ENCODE results near the gene C10orf62.

C10orf62 gene

GRCh38 chr10:97587183-97587582 is 2.3 kb upstream of the C10orf62 start:
- no peak overlapping the region for H3K4me3 ChIP-seq (ENCODE audit: low read depth, low read length)
- DNase-seq (ENCODE audit: low read depth) = no peak
- in situ Hi-C loops (cut with HindIII; ENCODE audit: low sequenced_read_pairs) = no loop called here
- no peak for TF ChIP-seq CTCF (IDR thresholded peaks at IDR 0.05; ENCODE audit: low read depth, low read length, missing control alignments)

GRCh38 chr10:97590082-97590747 is 694 bp downstream of the C10orf62 start:
- in situ Hi-C loops (cut with HindIII; ENCODE audit: low sequenced_read_pairs) = no loop called here
- no peak overlapping the region for H3K4me3 ChIP-seq (ENCODE audit: low read depth, low read length)
- no peak for TF ChIP-seq CTCF (IDR thresholded peaks at IDR 0.05; ENCODE audit: low read depth, low read length, missing control alignments)
- DNase-seq (ENCODE audit: low read depth) = no peak

GRCh38 chr10:97590748-97591495 is 1.4 kb downstream of the C10orf62 start:
- H3K4me3 ChIP-seq (ENCODE audit: low read depth, low read length) = no peak overlapping the region
- TF ChIP-seq CTCF (IDR thresholded peaks at IDR 0.05; ENCODE audit: low read depth, low read length, missing control alignments) = no peak
- no peak for DNase-seq (ENCODE audit: low read depth)
- in situ Hi-C loops (cut with HindIII; ENCODE audit: low sequenced_read_pairs) = no loop called here

GRCh38 chr10:97593421-97593820 is 3.9 kb downstream of the C10orf62 start:
- DNase-seq (ENCODE audit: low read depth) = no peak
- no peak overlapping the region for H3K4me3 ChIP-seq (ENCODE audit: low read depth, low read length)
- in situ Hi-C loops (cut with HindIII; ENCODE audit: low sequenced_read_pairs) = no loop called here
- TF ChIP-seq CTCF (IDR thresholded peaks at IDR 0.05; ENCODE audit: low read depth, low read length, missing control alignments) = no peak

GRCh38 chr10:97596101-97597082 is 6.9 kb downstream of the C10orf62 start:
- TF ChIP-seq CTCF (IDR thresholded peaks at IDR 0.05; ENCODE audit: low read depth, low read length, missing control alignments) = no peak
- in situ Hi-C loops (cut with HindIII; ENCODE audit: low sequenced_read_pairs) = no loop called here
- H3K4me3 ChIP-seq (ENCODE audit: low read depth, low read length) = no peak overlapping the region
- DNase-seq (ENCODE audit: low read depth) = peak; percentile 74

- no peak overlapping the region for H3K4me3 ChIP-seq (ENCODE audit: low read depth, low read length)
- DNase-seq (ENCODE audit: low read depth) = no peak
- no peak for TF ChIP-seq CTCF (IDR thresholded peaks at IDR 0.05; ENCODE audit: low read depth, low read length, missing control alignments)
- in situ Hi-C loops (cut with HindIII; ENCODE audit: low sequenced_read_pairs) = no loop called here
Measured at GRCh38 chr10:97597778-97598177, 8.3 kb downstream of the C10orf62 start.

All from astrocyte of the cerebellum (primary cell).